ENCODE data around the gene SYNGAP1. TPM values are rescaled to one million over a fixed set of nuclear protein-coding genes. Genes with fewer than 3 reads are reported as not detected.
A peak's percentile ranks its signal among the peaks of the same experiment; 100 is the strongest.

The SYNGAP1 gene
- total RNA-seq, 1 donor from 2014 or later: 14.1 TPM

- Histone ChIP-seq H3F3A (ENCODE audit: low read depth) (peaks cover 79% of the 10 kb centered on the region), H3K4me2 (peak overlapping the region; percentile 79), H3K27me3 (no peaks in the 10 kb centered on the region), H4K20me1 (ENCODE audit: low read depth) (peaks cover 61% of the 10 kb centered on the region), H3K9ac (no peak overlapping the region), H3K27ac (peak overlapping the region; percentile 32), H3K4me3 (peak overlapping the region; percentile 77), H3K4me1 (peaks cover 61% of the 10 kb centered on the region), H3K79me2 (ENCODE audit: low read depth) (peaks cover 89% of the 10 kb centered on the region), H2AFZ (replicated peaks) (no peak overlapping the region), H3K36me3 (no peaks in the 10 kb centered on the region), H3K9me3 (ENCODE audit: low read depth) (no peaks in the 10 kb centered on the region)
- peak; percentile 50 for DNase-seq (ENCODE audit: low spot score)
- Mint-ChIP-seq H3K36me3 (peaks cover 11% of the 10 kb centered on the region), H3K9me3 (no peaks in the 10 kb centered on the region), H3K27ac (peak overlapping the region; percentile 84), H3K27me3 (ENCODE audit: insufficient read depth, low read depth) (peaks cover 8% of the 10 kb centered on the region), H3K4me3 (peak overlapping the region; percentile 94), H3K4me1 (peaks cover 83% of the 10 kb centered on the region)
- no peak for TF ChIP-seq EZH2 (IDR thresholded peaks at IDR 0.05)
- peak; percentile 40 for TF ChIP-seq CTCF (IDR thresholded peaks at IDR 0.05)
- TF ChIP-seq EZH2phosphoT487 (IDR thresholded peaks at IDR 0.05): no peak
These were observed 8.5 kb downstream of the SYNGAP1 start for GRCh38 chr6:33428224-33428965.

GRCh38 chr6:33428966-33429749 lies 9.3 kb downstream of the SYNGAP1 start:
- Histone ChIP-seq H3K4me3 (peak overlapping the region; percentile 77), H3K27me3 (no peaks in the 10 kb centered on the region), H3K79me2 (ENCODE audit: low read depth) (peaks cover 89% of the 10 kb centered on the region), H3K4me2 (peak overlapping the region; percentile 79), H2AFZ (replicated peaks) (no peak overlapping the region), H3K9ac (no peak overlapping the region), H3K9me3 (ENCODE audit: low read depth) (no peaks in the 10 kb centered on the region), H3K36me3 (no peaks in the 10 kb centered on the region), H3K27ac (peak overlapping the region; percentile 32), H3F3A (ENCODE audit: low read depth) (peaks cover 84% of the 10 kb centered on the region), H4K20me1 (ENCODE audit: low read depth) (peaks cover 62% of the 10 kb centered on the region), H3K4me1 (peaks cover 68% of the 10 kb centered on the region)
- Mint-ChIP-seq H3K27ac (peak overlapping the region; percentile 84), H3K4me1 (peaks cover 82% of the 10 kb centered on the region), H3K4me3 (peak overlapping the region; percentile 94), H3K27me3 (ENCODE audit: insufficient read depth, low read depth) (peaks cover 8% of the 10 kb centered on the region), H3K9me3 (no peaks in the 10 kb centered on the region), H3K36me3 (peaks cover 5% of the 10 kb centered on the region)
- no peak for DNase-seq (ENCODE audit: low spot score)
- TF ChIP-seq CTCF (IDR thresholded peaks at IDR 0.05): no peak
- no peak for TF ChIP-seq EZH2 (IDR thresholded peaks at IDR 0.05)
- no peak for TF ChIP-seq EZH2phosphoT487 (IDR thresholded peaks at IDR 0.05)

GRCh38 chr6:33429750-33430052 lies 9.8 kb downstream of the SYNGAP1 start:
- peaks cover 4% of the 10 kb centered on the region for H3K36me3 Mint-ChIP-seq
- H3K4me2 ChIP-seq: no peak overlapping the region
- peak overlapping the region; percentile 94 for H3K4me3 Mint-ChIP-seq
- peaks cover 80% of the 10 kb centered on the region for H3F3A ChIP-seq (ENCODE audit: low read depth)
- no peaks in the 10 kb centered on the region for H3K9me3 Mint-ChIP-seq
- H2AFZ ChIP-seq (replicated peaks): no peak overlapping the region
- H3K36me3 ChIP-seq: no peaks in the 10 kb centered on the region
- H3K27ac Mint-ChIP-seq: peak overlapping the region; percentile 84
- H3K9me3 ChIP-seq (ENCODE audit: low read depth): no peaks in the 10 kb centered on the region
- peaks cover 8% of the 10 kb centered on the region for H3K27me3 Mint-ChIP-seq (ENCODE audit: insufficient read depth, low read depth)
- H3K9ac ChIP-seq: no peak overlapping the region
- H3K79me2 ChIP-seq (ENCODE audit: low read depth): peaks cover 89% of the 10 kb centered on the region
- DNase-seq (ENCODE audit: low spot score): no peak
- peaks cover 72% of the 10 kb centered on the region for H3K4me1 ChIP-seq
- peaks cover 65% of the 10 kb centered on the region for H4K20me1 ChIP-seq (ENCODE audit: low read depth)
- no peak overlapping the region for H3K4me3 ChIP-seq
- H3K27ac ChIP-seq: no peak overlapping the region
- H3K27me3 ChIP-seq: no peaks in the 10 kb centered on the region
- TF ChIP-seq EZH2 (IDR thresholded peaks at IDR 0.05) (no peak), EZH2phosphoT487 (IDR thresholded peaks at IDR 0.05) (no peak), CTCF (IDR thresholded peaks at IDR 0.05) (no peak)
- H3K4me1 Mint-ChIP-seq: peaks cover 78% of the 10 kb centered on the region
